Neural progenitor cell (in vitro differentiated cells): ENCODE measurements around the gene MARCHF5. TPM values are rescaled to one million over a fixed set of nuclear protein-coding genes. Genes with fewer than 3 reads are reported as not detected.

Source experiments
- DNase-seq: peaks from one replicate; pipeline ENCODE4 v3.0.0-alpha.2; 2016; ENCODE audit warnings: low spot score
- H2AFZ ChIP-seq: fragments of 200-600 bp; sonication (generic); replicated peaks from 2 replicates; pipeline ENCODE4 v1.6.1; 2016; ENCODE audit warnings: antibody characterized with exemption
- H3F3A ChIP-seq: fragments of 200-600 bp; sonication (generic); 2 replicates; pipeline ENCODE4 v1.6.1; 2016; ENCODE audit warnings: antibody characterized with exemption, low read depth
- H3K27ac ChIP-seq: fragments of 200-600 bp; sonication (generic); 2 replicates; pipeline ENCODE4 v1.5.1; 2016; ENCODE audit warnings: mild to moderate bottlenecking
- H3K27me3 ChIP-seq: fragments of 200-600 bp; sonication (generic); 2 replicates; pipeline ENCODE4 v1.6.1; 2016; ENCODE audit warnings: mild to moderate bottlenecking, moderate library complexity
- H3K36me3 ChIP-seq: fragments of 200-600 bp; sonication (generic); 2 replicates; pipeline ENCODE4 v1.5.1; 2016
- H3K4me1 ChIP-seq: fragments of 200-600 bp; sonication (generic); 2 replicates; pipeline ENCODE4 v1.6.1; 2016; ENCODE audit warnings: mixed run types
- H3K4me2 ChIP-seq: fragments of 200-600 bp; sonication (generic); 2 replicates; pipeline ENCODE4 v1.6.1; 2016
- H3K4me3 ChIP-seq: fragments of 200-600 bp; sonication (generic); 2 replicates; pipeline ENCODE4 v1.5.1; 2016
- H3K79me2 ChIP-seq: fragments of 200-600 bp; sonication (generic); 2 replicates; pipeline ENCODE4 v1.6.1; 2016; ENCODE audit warnings: low read depth
- H3K9ac ChIP-seq: fragments of 200-600 bp; sonication (generic); 2 replicates; pipeline ENCODE4 v1.6.1; 2016
- H3K9me3 ChIP-seq: fragments of 200-600 bp; sonication (generic); 2 replicates; pipeline ENCODE4 v1.5.1; 2016; ENCODE audit warnings: low read depth
- H4K20me1 ChIP-seq: fragments of 200-600 bp; sonication (generic); 2 replicates; pipeline ENCODE4 v1.6.1; 2016; ENCODE audit warnings: low read depth
- H3K27ac Mint-ChIP-seq: 3 replicates; pipeline ENCODE4 v1.8.0; 2021; ENCODE audit warnings: mixed read lengths
- H3K27me3 Mint-ChIP-seq: 2 replicates; pipeline ENCODE4 v1.8.0; 2022; ENCODE audit warnings: low read depth, mild to moderate bottlenecking, inconsistent platforms, moderate library complexity, mixed read lengths; ENCODE audit not compliant: insufficient read depth
- H3K36me3 Mint-ChIP-seq: 3 replicates; pipeline ENCODE4 v1.8.0; 2021; ENCODE audit warnings: mixed read lengths
- H3K4me1 Mint-ChIP-seq: 3 replicates; pipeline ENCODE4 v1.8.0; 2021; ENCODE audit warnings: mixed read lengths
- H3K4me3 Mint-ChIP-seq: 3 replicates; pipeline ENCODE4 v1.8.0; 2021; ENCODE audit warnings: mild to moderate bottlenecking, moderate library complexity, mixed read lengths
- H3K9me3 Mint-ChIP-seq: 3 replicates; pipeline ENCODE4 v1.8.0; 2020; ENCODE audit warnings: mixed read lengths
- EZH2 ChIP-seq: fragments of 200-600 bp; sonication (generic); IDR thresholded peaks from 2 replicates; pipeline ENCODE4 v1.6.1; 2017; ENCODE audit warnings: antibody characterized with exemption, mild to moderate bottlenecking, moderate library complexity
- EZH2phosphoT487 ChIP-seq: fragments of 200-600 bp; sonication (generic); IDR thresholded peaks from 2 replicates; pipeline ENCODE4 v1.6.1; 2017; ENCODE audit warnings: antibody characterized with exemption
- total RNA-seq: library from RNA; depleted of rRNA; stranded (reverse); fragments of >200 nt; gene quantifications from 2 replicates; pipeline ENCODE4 v1.2.3, GENCODE V29; 2015; ENCODE audit warnings: low replicate concordance
- TF ChIP-seq, protein P1 (sequence below): fragments of 200-600 bp; sonication (generic); IDR thresholded peaks from 2 replicates; pipeline ENCODE4 v1.5.1; 2017; ENCODE audit warnings: antibody characterized with exemption, mild to moderate bottlenecking

The MARCHF5 gene
- total RNA-seq, 1 donor from 2014 or later = 22.7 TPM

DNA sequence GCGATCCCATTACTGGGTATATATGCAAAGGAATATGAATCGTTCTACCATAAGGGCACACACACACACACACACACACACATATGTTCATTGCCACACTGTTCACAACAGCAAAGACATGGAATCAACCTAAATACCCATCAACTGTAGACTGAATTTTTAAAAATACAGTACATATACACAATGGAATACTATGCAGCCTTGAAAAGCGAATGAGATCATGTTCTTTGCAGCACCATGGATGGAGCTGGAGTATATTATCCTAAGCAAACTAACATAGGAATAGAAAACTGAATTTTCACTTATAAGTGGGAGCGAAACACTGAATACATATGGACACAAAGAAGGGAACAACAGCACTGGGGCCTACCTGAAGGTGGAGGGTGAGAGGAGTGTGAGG, 72.5 kb downstream of the MARCHF5 start:
- H3K9ac ChIP-seq = no peak overlapping the region
- no peaks in the 10 kb centered on the region for H3F3A ChIP-seq
- no peak for TF ChIP-seq EZH2
- TF ChIP-seq, protein P1, sequence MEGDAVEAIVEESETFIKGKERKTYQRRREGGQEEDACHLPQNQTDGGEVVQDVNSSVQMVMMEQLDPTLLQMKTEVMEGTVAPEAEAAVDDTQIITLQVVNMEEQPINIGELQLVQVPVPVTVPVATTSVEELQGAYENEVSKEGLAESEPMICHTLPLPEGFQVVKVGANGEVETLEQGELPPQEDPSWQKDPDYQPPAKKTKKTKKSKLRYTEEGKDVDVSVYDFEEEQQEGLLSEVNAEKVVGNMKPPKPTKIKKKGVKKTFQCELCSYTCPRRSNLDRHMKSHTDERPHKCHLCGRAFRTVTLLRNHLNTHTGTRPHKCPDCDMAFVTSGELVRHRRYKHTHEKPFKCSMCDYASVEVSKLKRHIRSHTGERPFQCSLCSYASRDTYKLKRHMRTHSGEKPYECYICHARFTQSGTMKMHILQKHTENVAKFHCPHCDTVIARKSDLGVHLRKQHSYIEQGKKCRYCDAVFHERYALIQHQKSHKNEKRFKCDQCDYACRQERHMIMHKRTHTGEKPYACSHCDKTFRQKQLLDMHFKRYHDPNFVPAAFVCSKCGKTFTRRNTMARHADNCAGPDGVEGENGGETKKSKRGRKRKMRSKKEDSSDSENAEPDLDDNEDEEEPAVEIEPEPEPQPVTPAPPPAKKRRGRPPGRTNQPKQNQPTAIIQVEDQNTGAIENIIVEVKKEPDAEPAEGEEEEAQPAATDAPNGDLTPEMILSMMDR = no peak
- TF ChIP-seq EZH2phosphoT487 = no peak
- no peak overlapping the region for H2AFZ ChIP-seq
- H4K20me1 ChIP-seq = no peaks in the 10 kb centered on the region
- Mint-ChIP-seq H3K27ac (no peak overlapping the region), H3K36me3 (no peaks in the 10 kb centered on the region), H3K9me3 (peaks cover 12% of the 10 kb centered on the region), H3K27me3 (no peaks in the 10 kb centered on the region), H3K4me1 (no peaks in the 10 kb centered on the region), H3K4me3 (no peak overlapping the region)
- H3K27ac ChIP-seq = no peak overlapping the region
- H3K4me3 ChIP-seq = no peak overlapping the region
- H3K79me2 ChIP-seq = no peaks in the 10 kb centered on the region
- H3K4me1 ChIP-seq = no peaks in the 10 kb centered on the region
- no peak overlapping the region for H3K4me2 ChIP-seq
- H3K27me3 ChIP-seq = no peaks in the 10 kb centered on the region
- no peak for DNase-seq
- H3K9me3 ChIP-seq = no peaks in the 10 kb centered on the region
- no peaks in the 10 kb centered on the region for H3K36me3 ChIP-seq

DNA sequence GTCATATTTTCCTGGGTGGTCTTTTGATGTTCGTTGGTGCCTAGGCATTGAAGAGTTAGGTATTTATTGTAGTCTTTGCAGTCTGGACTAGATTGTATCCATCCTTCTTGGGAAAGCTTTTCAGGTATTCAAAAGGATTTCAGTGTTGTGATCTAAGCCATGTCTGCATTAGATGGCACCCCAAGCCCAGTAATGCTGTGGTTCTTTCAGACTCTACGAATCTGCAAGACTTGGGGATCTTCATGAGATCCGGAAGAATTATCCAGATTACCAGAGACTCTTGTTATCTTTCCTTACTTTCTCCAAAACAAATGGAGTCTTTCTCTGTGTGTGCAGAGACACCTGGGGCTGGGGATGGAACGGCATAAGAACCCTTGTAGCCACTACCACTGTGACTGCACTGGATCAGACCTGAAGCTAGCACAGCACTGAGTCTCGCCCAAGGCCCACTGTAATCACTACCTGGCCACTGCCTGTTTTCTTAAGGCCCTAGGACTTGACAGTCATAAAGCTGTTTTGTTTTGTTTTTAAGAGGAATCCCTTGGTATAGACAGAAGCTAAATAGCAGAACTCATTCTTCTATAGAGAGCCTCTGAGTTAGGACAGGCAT, 75.5 kb downstream of the MARCHF5 start:
- H3K4me2 ChIP-seq = no peak overlapping the region
- H3F3A ChIP-seq = no peaks in the 10 kb centered on the region
- no peaks in the 10 kb centered on the region for H3K27me3 ChIP-seq
- no peaks in the 10 kb centered on the region for H3K79me2 ChIP-seq
- Mint-ChIP-seq H3K9me3 (no peaks in the 10 kb centered on the region), H3K27ac (no peak overlapping the region), H3K4me1 (no peaks in the 10 kb centered on the region), H3K4me3 (no peak overlapping the region), H3K36me3 (no peaks in the 10 kb centered on the region), H3K27me3 (no peaks in the 10 kb centered on the region)
- no peak for DNase-seq
- H3K9ac ChIP-seq = no peak overlapping the region
- H3K4me1 ChIP-seq = no peaks in the 10 kb centered on the region
- TF ChIP-seq EZH2 (no peak), EZH2phosphoT487 (no peak)
- TF ChIP-seq, protein P1 = peak; percentile 11
- H3K36me3 ChIP-seq = no peaks in the 10 kb centered on the region
- H3K4me3 ChIP-seq = no peak overlapping the region
- no peaks in the 10 kb centered on the region for H3K9me3 ChIP-seq
- no peak overlapping the region for H2AFZ ChIP-seq
- H3K27ac ChIP-seq = no peak overlapping the region
- no peaks in the 10 kb centered on the region for H4K20me1 ChIP-seq

GRCh38 chr10:92377962-92378361, 87.0 kb downstream of the MARCHF5 start:
- DNase-seq = no peak
- H3K9ac ChIP-seq = no peak overlapping the region
- H3K36me3 ChIP-seq = no peaks in the 10 kb centered on the region
- H3K4me2 ChIP-seq = no peak overlapping the region
- H3K9me3 ChIP-seq = no peaks in the 10 kb centered on the region
- no peak overlapping the region for H3K27ac ChIP-seq
- no peaks in the 10 kb centered on the region for H3K27me3 ChIP-seq
- H3K27ac Mint-ChIP-seq = no peak overlapping the region
- no peak overlapping the region for H3K4me3 Mint-ChIP-seq
- H3K9me3 Mint-ChIP-seq = no peaks in the 10 kb centered on the region
- H3K79me2 ChIP-seq = no peaks in the 10 kb centered on the region
- H2AFZ ChIP-seq = no peak overlapping the region
- no peaks in the 10 kb centered on the region for H3F3A ChIP-seq
- H3K4me1 Mint-ChIP-seq = peaks cover 8% of the 10 kb centered on the region
- no peaks in the 10 kb centered on the region for H3K4me1 ChIP-seq
- H3K36me3 Mint-ChIP-seq = no peaks in the 10 kb centered on the region
- no peaks in the 10 kb centered on the region for H4K20me1 ChIP-seq
- no peak overlapping the region for H3K4me3 ChIP-seq
- H3K27me3 Mint-ChIP-seq = peaks cover 10% of the 10 kb centered on the region
- no peak for TF ChIP-seq EZH2phosphoT487
- TF ChIP-seq, protein P1 = no peak
- TF ChIP-seq EZH2 = no peak
